ENCODE data around the gene KRAS.

KRAS gene

GRCh38 chr12:25254271-25254880 lies 3.6 kb upstream of the KRAS start:
- DNase-seq = no peak

- DNase-seq = no peak
These were observed 2.8 kb upstream of the KRAS start for GRCh38 chr12:25253371-25254068.

- no peak for DNase-seq
These were observed 2.2 kb upstream of the KRAS start for GRCh38 chr12:25252946-25253345.

GRCh38 chr12:25251769-25252168 lies 1.0 kb upstream of the KRAS start:
- DNase-seq = no peak

- peak; percentile 30 for DNase-seq
These were observed 594 bp downstream of the KRAS start for GRCh38 chr12:25249931-25250738.

- no peak for DNase-seq
These were observed 2.0 kb downstream of the KRAS start for GRCh38 chr12:25248732-25249131.

- DNase-seq = no peak
These were observed 2.6 kb downstream of the KRAS start for GRCh38 chr12:25248137-25248536.

GRCh38 chr12:25245491-25245890 lies 5.2 kb downstream of the KRAS start:
- DNase-seq = no peak

- DNase-seq = no peak
These were observed 7.1 kb downstream of the KRAS start for GRCh38 chr12:25243680-25243990.

GRCh38 chr12:25242981-25243679 lies 7.6 kb downstream of the KRAS start:
- DNase-seq = no peak

GRCh38 chr12:25241167-25242020 lies 9.3 kb downstream of the KRAS start:
- no peak for DNase-seq

GRCh38 chr12:25236626-25237025 lies 14.1 kb downstream of the KRAS start:
- no peak for DNase-seq

GRCh38 chr12:25236190-25236589 lies 14.5 kb downstream of the KRAS start:
- no peak for DNase-seq

- no peak for DNase-seq
These were observed 37.4 kb downstream of the KRAS start for GRCh38 chr12:25213338-25213737.

- no peak for DNase-seq
These were observed 42.2 kb downstream of the KRAS start for GRCh38 chr12:25208554-25208953.

GRCh38 chr12:25207846-25208245 lies 42.9 kb downstream of the KRAS start:
- no peak for DNase-seq

- DNase-seq = no peak
These were observed 43.3 kb downstream of the KRAS start for GRCh38 chr12:25207411-25207810.

- DNase-seq = no peak
These were observed 48.6 kb downstream of the KRAS start for GRCh38 chr12:25202137-25202536.

GRCh38 chr12:25200703-25201102 lies 50.0 kb downstream of the KRAS start:
- no peak for DNase-seq

GRCh38 chr12:25197608-25198007 lies 53.1 kb downstream of the KRAS start:
- DNase-seq = no peak

GRCh38 chr12:25195056-25195971 lies 55.4 kb downstream of the KRAS start, which contains the start of the genes DNAI7 and ETFRF1:
Gene DNAI7, minus strand, starts transcription at chr12:25195160. Its CDS starts 82 bp downstream, at chr12:25195078.
Gene ETFRF1, plus strand, starts transcription at chr12:25195237. Its CDS starts 8,720 bp downstream, at chr12:25203957.
- DNase-seq = peak; percentile 94
